ENCODE measurements around the gene HDGF.

- TF ChIP-seq CTCF (IDR thresholded peaks at IDR 0.05; ENCODE audit: extremely low read depth in 1 of 2, insufficient read depth in 1 of 2, low read depth in 1 of 2, low read length in 2 of 2), result no peak
- TF ChIP-seq JUN (IDR thresholded peaks at IDR 0.05; ENCODE audit: borderline replicate concordance, insufficient read depth, insufficient read length, low read depth), result no peak
- no peak for TF ChIP-seq EZH2 (IDR thresholded peaks at IDR 0.05; ENCODE audit: borderline replicate concordance, low read depth, low read length, severe bottlenecking)
- peak; percentile 31 for TF ChIP-seq MYC (IDR thresholded peaks at IDR 0.05; ENCODE audit: low read depth, low read length)
- peak; percentile 75 for TF ChIP-seq POLR2A (IDR thresholded peaks at IDR 0.05; ENCODE audit: low read depth, low read length)
- peak; percentile 38 for TF ChIP-seq POLR2AphosphoS5 (IDR thresholded peaks at IDR 0.05; ENCODE audit: insufficient read depth, low read depth, low read length)
- peak; percentile 33 for TF ChIP-seq MAX (IDR thresholded peaks at IDR 0.05; ENCODE audit: insufficient read depth, insufficient read length)
- TF ChIP-seq FOS (IDR thresholded peaks at IDR 0.05; ENCODE audit: borderline replicate concordance, insufficient read depth, low read length), result no peak
These were observed 22.6 kb downstream of the HDGF start, which contains the start of gene ISG20L2 for GRCh38 chr1:156728599-156729462.

All from endothelial cell of umbilical vein (primary cell).